GM20431 (cell line): Measurements from ENCODE around the gene DMRT3.
"Not testable (repeated sequence)": the region's sequence is repeated elsewhere in the genome, so short reads cannot be mapped to it uniquely, and the experiment has no call there.

Experiments used
- in situ Hi-C: fragments of 300-500 bp; cut with MseI, MboI; formaldehyde crosslinking; loops from one replicate; pipeline ENCODE4 v1.15.0; 2020; ENCODE audit warnings: low sequenced_read_pairs; ENCODE audit not compliant: unreplicated experiment

Gene DMRT3

DNA sequence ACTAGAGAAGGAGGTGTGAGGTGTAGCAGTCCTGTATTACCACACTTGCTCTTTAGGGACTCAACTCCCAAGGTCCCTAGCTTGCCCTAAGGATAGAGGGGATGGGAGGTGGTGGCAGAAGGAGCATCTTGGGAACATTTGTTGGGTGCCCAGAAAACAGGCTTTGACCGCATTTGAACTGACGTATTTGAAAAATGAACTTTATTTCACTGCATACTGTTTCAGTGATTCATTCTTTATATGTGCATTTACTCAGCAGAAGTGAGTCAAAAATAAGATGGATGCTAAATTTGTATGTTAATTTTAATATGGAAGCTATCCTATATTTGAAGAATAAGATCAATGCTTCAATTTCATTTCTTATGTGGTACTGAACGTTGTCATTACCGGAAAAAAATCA, 18.7 kb downstream of the DMRT3 start:
- in situ Hi-C loops = no loop called here

DNA sequence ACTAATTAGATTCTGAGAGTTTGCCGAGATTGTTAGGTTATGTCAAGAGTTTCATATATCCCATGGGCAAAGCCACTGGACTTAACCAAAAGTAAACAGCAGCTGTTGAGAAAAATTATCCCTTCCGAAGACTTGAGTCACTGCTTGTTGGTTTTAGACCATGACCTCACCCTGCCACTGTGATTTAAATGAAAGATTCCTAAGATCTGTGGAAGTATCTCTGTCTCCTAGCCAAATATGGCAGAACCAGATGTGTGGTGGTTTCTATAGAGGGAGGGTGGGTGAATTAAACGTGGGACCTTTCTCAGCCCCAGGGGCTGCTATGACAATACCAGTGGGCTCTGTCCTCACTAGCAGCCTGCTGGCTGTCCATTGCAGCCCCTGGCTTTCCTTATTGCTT, 19.3 kb downstream of the DMRT3 start:
- in situ Hi-C loops = no loop called here

DNA sequence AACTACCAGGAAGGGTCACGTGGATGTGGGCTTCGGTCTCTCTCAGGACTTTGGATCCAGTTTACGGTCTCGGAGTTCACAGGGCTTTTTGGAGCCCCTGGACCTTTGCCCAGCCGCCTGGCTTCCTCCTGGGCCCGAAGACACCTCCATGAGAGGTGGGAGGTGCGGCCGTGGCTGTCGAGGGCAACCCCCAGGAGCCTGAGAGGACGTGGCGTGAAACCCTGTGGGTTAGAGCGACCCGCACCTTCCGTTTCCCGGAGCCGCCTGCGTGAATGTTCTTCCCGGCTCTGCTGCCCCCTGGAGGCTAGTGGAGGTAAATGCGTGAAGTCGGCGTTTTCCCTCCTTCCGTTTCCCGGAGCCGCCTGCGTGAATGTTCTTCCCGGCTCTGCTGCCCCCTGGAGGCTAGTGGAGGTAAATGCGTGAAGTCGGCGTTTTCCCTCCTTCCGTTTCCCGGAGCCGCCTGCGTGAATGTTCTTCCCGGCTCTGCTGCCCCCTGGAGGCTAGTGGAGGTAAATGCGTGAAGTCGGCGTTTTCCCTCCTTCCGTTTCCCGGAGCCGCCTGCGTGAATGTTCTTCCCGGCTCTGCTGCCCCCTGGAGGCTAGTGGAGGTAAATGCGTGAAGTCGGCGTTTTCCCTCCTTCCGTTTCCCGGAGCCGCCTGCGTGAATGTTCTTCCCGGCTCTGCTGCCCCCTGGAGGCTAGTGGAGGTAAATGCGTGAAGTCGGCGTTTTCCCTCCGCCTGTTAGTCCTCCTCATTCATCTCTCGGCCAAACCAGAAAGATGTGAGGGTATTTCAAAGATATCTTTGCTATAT, 22.1 kb downstream of the DMRT3 start:
- in situ Hi-C loops = not testable (repeated sequence)

DNA sequence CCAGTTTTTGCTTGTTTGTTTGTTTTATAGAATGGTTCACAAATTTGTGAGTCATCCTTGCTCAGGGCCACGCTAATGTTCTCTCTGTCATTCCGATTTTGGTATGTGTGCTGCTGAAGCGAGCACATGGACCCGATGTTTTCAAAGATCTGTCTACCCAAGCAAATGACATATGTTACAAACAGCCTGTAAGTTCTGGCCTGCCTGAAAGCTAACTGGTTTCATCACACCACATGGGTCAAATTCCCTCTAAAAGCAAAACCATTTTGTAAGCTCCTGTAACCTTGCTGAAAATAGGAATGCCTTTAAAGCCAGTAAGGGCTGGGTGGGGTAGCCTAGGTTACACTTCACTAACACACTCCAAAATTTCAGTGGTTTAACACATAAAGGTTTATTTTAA, 25.4 kb downstream of the DMRT3 start:
- in situ Hi-C loops = loop anchor here (10.0 to 25.0 kb wide), 2 partner anchors 107 to 390 kb away; no protein-coding TSS in a partner anchor

DNA sequence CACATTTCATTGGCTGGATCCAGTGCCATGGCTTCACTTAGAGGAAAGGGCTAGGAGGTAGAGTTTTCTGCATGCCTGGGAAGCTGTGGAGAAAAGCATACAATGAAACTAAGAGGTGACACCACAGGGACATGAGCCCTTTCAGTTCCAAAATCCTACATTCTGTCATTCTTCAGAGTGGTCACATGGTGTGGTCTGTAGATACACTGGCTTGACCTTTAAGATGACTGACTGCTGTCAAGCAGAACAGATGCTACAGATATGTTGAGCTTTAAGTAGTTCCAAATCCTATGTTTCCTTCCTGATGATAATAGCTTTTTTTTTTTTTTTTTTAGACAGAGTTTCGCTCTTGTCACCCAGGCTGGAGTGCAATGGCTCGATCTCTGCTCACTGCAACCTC, 26.2 kb downstream of the DMRT3 start:
- in situ Hi-C loops = loop anchor here (10.0 to 25.0 kb wide), 2 partner anchors 108 to 390 kb away; no protein-coding TSS in a partner anchor

DNA sequence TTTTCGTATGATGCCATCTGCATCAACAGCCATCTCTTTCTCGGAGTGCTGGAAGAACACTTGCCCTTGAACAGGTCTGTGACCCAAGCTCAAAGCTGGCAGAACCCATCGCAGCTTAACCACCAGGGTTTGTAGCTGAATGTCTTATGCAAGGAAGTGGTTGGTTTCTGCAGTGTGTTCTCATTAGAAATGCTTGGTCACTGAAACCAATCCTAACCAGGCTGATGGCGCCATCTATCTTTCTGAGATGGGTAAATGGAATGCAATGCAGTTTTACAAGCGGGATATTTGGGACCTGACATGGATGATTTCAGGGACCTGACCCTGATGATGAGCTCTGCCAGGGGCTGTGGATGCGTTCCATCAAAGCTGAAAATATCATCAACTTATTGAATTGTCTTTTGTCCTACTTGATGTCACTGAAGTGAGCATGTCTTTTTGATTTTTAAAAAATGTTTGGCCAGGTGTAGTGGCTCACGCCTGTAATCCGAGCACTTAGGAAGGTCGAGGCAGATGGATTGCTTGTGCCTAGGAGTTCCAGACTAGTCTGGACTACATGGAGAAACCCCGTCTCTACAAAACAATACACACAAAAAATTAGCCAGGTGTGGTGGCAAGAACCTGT, 28.7 kb downstream of the DMRT3 start:
- in situ Hi-C loops = loop anchor here (10.0 to 25.0 kb wide), 2 partner anchors 110 to 393 kb away; no protein-coding TSS in a partner anchor

DNA sequence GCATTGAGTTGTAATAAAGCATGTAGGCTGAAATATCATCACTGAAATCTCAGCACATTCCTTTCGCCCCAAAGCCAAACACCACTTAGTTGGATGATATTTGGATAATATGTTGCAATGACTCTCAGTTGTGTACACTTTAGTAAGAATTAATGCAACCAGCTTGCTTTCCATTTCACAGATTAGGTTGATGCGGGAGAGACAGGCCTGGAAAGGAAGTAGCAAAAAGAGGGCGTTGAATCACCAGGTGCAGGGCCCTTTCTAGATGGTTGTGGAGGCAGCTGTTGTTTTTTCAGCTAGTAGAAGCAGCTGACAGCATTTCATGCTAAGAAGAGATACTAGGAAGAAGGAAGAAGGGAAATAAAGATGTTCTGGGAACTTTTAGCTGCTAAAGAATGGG, 30.9 kb downstream of the DMRT3 start:
- in situ Hi-C loops = loop anchor here (10.0 to 25.0 kb wide), 2 partner anchors 113 to 395 kb away; no protein-coding TSS in a partner anchor

DNA sequence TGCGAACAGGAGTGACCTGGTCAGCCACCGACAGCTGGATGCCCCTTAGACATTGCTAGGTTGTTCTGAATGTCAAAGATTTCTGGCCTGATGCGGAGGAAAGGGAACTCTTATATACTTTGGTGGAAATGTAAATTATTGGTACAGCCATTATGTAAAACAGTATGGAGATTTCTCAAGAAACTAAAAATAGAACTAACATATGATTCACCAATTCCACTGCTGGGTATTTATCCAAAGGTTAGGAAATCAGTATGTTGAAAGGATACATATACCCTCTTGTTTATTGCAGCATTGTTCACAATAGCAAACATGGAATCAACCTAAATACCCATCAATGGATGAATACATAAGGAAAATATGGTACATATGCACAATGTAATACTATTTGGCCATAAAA, 31.8 kb downstream of the DMRT3 start:
- in situ Hi-C loops = loop anchor here (10.0 to 25.0 kb wide), 2 partner anchors 113 to 396 kb away; no protein-coding TSS in a partner anchor

DNA sequence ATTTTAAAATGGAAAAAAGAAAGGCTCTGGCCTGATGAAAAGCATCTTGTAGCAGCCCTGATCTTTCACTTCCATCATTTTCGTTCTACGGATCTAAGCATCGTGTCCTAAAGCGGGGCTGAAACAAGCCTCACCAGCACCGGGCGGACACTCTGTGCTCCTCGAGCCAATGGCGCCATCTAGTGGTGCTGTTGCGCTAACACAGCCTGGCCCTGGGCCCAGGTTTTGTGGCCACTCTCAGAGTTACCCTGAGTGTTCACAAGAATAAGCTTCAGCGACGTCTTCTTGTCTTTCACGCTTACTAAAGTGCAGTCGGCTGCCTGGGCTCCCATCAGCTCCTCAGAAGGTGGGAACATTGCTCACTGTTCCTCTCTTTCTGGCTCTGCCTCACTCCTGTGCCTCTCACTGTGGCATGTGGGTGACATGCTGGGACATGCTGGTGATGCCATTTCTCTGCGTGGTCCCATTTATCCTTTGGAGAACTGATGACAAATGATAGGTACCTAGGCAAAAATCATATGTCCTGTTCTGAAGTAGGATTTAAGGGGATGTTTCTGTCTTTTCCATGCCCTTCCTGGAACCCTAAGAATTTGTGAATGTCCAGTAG, 32.7 kb downstream of the DMRT3 start:
- in situ Hi-C loops = loop anchor here (10.0 to 25.0 kb wide), 2 partner anchors 114 to 397 kb away; no protein-coding TSS in a partner anchor

DNA sequence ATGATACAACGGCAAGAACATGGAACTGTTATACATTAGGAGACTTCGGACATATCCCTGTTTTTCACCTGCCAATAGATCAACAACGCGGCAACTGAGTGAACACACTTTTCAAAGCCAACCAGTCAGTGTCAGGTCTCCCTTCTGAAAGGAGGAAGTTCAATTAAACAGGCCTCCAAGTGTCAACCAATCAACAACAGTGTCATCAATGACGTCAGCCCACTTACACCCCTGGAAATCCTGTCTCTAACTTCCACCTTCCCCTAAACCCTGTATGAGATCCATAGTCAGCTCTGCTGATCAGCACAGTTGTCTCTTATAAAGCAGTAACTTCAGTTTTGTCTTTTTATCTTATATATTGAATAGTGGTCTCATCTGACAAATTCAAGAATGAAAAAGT, 36.6 kb downstream of the DMRT3 start:
- in situ Hi-C loops = loop anchor here (25.0 kb wide), 1 partner anchor 401 kb away; no protein-coding TSS in a partner anchor

DNA sequence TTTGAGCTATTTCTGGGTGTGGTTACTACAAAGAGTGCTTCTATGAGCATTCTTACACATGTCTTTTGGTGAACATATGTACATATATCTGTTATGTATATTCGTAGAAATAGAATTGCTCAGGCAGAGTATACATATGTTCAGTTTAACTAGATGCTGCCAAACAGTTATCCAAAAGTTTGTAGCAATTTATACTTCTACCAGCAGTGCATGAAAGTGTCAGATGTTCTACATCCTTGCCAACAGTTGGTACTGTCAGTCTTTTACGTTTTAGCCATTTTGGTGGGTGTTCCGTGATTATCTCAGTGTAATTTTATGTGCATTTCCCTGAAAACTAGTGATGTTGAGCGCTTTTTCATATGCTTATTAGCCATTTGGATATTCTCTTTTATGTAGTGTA, 37.8 kb downstream of the DMRT3 start:
- in situ Hi-C loops = loop anchor here (25.0 kb wide), 1 partner anchor 402 kb away; no protein-coding TSS in a partner anchor

DNA sequence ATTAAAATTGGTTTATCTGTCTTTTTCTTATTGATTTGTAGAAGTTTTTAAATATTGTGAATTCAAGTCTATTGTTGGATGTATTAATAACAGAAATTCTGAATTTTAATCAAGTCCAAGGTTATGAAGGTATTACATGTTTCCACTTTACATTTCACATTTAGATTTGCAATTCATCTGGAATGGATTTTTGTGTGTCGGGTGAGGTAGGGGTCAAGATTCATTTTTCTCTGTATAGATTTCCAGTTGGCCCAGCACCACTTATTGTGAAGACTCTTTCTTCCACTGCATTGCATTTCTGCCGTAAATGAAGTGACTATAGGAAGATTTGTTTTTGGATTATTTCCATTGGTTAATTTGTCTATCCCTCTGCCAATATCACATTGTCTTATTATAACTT, 38.2 kb downstream of the DMRT3 start:
- in situ Hi-C loops = loop anchor here (25.0 kb wide), 1 partner anchor 402 kb away; no protein-coding TSS in a partner anchor

DNA sequence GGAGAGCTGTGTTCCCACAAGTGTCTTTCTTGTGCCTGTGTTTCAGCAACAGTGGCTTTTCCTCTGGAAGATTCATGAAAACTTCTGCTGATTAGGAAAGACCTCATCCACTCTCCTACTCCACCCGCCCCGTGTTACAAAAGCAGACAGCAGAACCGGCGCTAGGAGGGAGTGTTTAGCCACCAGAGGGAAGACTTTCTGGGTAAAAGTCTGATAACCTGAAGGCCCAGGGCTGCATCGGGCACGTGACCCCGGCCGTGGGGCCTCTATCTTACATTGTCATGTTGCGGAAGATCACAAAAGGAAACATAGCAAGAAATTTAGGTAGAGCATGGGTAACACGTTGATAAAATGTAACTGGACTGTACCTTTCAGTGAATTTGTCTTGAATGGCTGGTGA, 41.7 kb downstream of the DMRT3 start:
- in situ Hi-C loops = loop anchor here (25.0 kb wide), 1 partner anchor 406 kb away; no protein-coding TSS in a partner anchor

DNA sequence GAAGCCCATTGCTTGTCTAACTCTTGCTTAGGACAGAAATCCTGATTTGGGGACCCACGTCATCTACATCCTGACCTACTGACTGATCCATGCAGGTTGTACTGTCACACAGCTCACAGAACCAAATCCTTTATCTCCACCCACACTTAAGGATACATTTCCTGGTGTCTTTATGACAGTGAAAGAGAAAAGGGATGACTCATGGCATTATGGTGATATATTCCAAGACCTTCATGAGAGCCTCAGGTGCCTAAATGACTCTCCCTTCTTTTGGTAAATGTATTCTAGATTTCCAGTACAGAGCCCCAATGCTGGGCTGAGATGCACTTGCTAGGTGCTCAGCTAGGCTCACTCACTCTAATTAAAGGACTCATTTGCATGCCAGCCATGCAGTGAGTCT, 47.7 kb downstream of the DMRT3 start:
- in situ Hi-C loops = loop anchor here (25.0 kb wide), 1 partner anchor 412 kb away; no protein-coding TSS in a partner anchor

DNA sequence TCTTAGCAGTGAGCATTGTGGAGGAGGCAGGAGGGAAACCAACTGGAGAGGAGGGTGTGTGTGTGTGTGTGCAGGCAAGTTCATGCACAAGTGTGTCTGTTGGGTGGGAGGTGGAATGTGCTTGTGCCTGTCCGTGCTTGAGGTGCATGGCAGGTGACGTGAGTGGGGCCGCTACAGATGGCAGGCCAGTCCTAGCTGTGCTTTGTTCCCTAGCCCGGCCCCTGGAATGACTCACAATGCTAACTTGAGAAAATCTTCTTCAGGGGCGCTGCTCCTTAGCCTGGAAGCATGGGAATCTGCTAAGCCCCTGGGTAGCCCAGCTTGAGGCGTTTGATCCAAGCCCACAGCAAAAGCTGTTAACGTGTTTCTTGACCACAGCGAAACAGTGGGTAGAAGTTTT, 48.7 kb downstream of the DMRT3 start:
- in situ Hi-C loops = no loop called here

DNA sequence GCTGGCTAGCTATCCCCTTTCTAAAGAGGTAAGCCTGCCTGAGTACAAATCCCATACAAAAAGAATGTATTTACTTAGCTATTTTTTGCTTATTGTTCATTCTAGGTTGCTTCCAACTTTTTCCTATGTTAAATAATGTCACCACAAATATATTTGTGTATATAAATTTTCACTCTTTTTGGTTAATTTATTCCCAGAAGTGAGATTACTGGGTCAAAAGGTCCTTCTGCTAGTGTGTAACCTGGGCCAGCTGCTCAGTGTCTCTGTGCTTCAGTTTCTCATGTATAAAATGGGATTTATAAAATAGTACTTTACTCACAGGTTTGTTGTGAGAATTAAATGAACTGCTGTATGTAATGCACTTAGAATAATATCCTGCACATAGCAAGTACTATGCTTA, 49.8 kb downstream of the DMRT3 start:
- in situ Hi-C loops = no loop called here

DNA sequence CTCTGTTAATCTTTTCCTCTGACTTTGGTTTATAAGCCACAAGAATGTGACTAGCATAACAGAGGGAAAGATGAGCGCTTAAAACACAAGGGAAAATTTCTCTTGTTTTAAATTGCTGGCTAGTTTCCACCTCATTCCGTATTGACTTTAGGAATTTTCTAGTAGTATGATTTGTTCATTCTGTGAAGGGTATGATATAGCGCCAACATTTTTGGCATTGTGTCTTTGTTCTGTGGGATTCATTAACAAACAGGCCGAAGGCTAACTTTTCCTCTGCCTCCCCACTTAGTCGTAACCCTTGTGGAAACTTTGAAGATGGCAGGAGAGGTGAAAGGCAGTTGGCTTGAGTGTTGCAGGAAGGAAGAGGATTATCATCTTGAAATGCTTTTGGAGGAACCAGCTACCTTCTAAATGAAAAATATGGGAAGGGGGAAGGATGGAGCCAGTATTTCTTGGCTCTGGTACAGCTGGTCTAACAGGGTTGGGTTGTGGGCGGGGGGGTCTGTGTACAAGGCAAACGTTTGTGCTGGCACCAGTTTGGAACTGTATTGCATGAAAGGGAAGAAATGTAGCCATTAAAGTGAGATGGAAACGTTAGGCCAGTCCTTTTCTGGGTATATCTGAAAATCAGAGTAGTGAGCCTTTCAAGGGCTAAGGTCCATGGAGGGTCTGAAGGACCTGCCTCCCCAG, 52.2 kb downstream of the DMRT3 start:
- in situ Hi-C loops = no loop called here

DNA sequence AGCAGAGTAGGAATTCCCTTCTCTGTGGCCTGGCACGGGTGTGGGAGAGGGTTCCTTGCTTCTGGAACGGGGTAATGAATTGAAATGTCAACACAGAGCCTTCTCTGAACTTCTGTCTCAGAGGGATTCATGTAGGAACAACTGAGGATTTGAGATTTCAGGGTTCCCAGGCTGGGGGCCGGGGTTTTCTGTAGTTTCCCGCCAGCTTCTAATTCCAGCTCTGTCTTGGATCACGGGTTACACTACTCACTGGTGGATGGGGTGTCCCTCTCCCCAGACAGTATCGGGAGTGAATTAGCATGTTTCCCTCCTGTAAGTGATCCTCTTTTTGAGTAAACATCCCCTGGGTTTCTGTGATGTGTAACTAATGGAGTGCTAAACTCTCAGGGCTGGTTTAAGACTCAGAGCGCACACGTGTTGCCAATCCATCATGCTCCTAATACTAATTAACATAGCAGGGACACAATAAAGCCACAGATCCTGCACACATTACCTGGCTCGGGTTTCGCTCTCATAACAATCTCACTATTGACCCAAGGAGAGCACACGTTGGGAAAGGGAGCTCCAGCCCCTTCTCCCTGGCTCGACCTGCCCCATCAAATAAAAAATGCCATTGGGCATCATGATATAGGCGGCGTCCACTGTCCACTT, 55.6 kb downstream of the DMRT3 start:
- in situ Hi-C loops = no loop called here

DNA sequence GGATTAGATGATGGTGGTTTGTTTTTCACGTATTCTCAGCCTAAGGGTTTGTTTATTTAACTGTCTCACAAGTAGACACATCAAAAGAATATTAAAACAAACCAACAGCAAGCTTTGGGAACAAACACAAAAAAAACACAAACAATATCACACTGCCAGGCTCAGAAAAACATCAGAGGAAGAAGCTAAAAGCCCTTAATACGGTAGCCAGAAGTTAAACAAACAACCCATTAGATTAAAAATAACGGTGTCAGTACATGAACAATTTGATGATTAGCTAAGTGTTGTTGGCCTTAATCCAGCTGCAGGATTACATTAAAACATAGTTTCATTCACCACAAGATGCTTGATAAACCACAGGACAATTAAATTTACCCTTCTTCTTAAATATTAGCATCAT, 57.8 kb downstream of the DMRT3 start:
- in situ Hi-C loops = no loop called here
